Left lobe of liver (tissue), 2 donors: Measurements from ENCODE around the gene PTMA. TPM values are rescaled to one million over a fixed set of nuclear protein-coding genes. Genes with fewer than 3 reads are reported as not detected.
"Not testable (repeated sequence)": the region's sequence is repeated elsewhere in the genome, so short reads cannot be mapped to it uniquely, and the experiment has no call there.

ENCODE experiments used
- ATAC-seq: fragments of 200-7000 bp; cut with Tn5 transposase; one replicate; pipeline ENCODE4 v1.9.1; 2020; ENCODE audit warnings: mild to moderate bottlenecking, moderate library complexity
- DNase-seq: peaks from one replicate; pipeline ENCODE4 v3.0.0-alpha.2; 2020; ENCODE audit warnings: low spot score
- total RNA-seq: library from RNA; stranded (reverse); gene quantifications from one replicate; pipeline ENCODE4 v1.2.1, GENCODE V29; 2021
- donor health status: DM: no; HTN: no; CAD: no; lungs with moderate emphysema.
- donor health status: DM: no; HTN: yes; CAD: no.

PTMA gene
- total RNA-seq, 1 donor from 2014 or later = 213 TPM

DNA sequence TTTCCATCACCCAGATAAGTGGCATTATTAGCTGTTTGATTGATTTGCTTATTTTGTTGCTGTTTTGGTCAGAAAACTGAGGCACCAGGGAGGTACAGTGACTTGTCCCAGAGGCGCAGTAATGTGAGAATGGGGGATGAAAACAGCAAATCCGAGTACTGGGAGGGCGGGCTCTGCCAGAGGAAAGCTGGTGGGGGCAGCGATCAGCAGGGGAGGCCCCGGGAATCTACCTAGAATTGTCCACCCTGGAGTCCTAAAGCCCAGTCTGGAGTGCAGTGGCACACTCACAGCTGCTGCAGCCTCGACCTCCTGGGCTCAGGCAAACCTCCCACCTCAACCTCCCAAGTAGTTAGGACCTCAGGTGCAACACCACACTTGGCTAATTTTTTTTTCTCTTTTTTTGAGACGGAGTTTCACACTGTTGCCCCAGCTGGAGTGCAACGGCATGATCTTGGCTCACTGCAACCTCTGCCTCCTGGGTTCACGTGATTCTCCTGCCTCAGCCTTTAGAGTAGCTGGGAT, 17.0 kb upstream of the PTMA start:
- no peak for ATAC-seq

DNA sequence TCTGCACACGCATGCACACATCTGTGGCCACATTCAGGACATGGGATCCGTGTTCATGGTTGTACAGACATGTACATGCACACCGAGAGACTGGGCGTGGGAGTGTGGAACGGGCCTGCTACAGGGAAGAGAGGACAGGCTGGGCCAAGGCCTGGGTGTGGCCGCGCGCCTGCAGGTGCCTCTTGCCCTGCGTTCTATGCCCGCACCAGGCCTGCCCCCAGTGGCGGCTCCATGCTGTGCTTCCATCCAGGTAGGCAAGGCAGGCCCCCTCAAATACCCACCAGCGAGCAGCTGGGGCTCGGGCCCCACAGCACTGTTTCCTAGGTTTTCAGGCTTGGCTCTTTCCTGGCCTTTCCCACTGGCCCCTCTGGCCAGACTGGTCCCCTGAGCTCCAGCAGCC, 15.5 kb upstream of the PTMA start:
- DNase-seq (no peak), ATAC-seq (no peak)

More for the DNA sequence above, 17.0 kb upstream of the PTMA start:
- no peak for DNase-seq

DNA sequence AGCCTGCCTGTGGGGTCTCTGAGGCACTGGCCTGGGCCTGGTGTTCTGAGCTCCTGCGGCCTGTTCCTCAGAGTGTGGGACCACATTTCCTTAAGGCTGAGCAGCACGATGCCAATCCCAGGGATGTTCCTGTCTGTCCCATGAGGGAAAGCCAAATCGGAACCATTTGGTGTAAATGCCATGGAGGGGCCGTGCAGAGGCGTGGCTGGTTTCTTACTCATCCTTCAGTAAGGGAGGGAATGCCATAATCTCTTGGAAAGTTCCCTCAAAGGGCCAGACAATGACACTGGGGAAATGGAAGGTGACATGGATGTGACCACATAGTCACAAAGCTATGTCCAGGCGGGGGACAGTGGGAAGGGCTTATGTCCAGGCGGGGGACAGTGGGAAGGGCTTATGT, 14.4 kb upstream of the PTMA start:
- DNase-seq (no peak), ATAC-seq (no peak)

DNA sequence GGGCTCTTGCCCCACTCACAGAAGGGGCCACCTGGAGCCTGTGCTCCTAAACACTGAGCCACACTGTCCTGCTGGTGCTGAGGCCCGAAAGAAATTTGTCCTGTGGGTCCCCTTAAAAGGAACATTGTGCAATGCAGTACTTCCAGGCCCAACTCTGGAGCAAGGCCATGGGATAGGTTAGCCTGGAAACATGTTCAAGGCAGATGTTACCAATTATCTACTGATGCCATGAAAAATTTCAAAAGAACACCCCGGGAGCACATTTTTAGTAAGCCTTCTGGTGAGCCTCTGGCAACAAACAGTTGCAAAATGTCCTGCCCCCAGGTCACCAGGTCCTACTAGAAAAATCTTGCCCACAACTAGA, 12.3 kb upstream of the PTMA start:
- DNase-seq (peak; percentile 69), ATAC-seq (peak; percentile 73)

DNA sequence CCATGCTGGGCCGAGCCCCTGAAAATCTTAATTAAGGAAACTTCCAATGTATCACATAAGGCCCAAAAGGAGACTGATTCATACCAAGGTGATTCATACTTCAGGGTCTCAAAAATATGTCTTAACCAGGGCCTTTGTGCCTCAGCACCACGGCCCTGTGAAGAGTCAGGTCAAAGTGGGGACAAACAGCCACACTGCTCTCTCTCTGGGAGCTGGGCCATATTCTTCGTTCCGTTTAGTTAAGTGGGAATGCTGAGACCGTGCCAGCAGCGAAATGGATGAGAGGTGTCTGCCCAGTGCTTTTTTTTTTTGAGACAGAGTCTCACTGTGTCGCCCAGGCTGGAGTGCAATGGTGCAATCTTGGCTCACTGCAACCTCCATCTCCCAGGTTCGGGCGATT, 9.3 kb upstream of the PTMA start:
- ATAC-seq (peak; percentile 32), DNase-seq (no peak)

DNA sequence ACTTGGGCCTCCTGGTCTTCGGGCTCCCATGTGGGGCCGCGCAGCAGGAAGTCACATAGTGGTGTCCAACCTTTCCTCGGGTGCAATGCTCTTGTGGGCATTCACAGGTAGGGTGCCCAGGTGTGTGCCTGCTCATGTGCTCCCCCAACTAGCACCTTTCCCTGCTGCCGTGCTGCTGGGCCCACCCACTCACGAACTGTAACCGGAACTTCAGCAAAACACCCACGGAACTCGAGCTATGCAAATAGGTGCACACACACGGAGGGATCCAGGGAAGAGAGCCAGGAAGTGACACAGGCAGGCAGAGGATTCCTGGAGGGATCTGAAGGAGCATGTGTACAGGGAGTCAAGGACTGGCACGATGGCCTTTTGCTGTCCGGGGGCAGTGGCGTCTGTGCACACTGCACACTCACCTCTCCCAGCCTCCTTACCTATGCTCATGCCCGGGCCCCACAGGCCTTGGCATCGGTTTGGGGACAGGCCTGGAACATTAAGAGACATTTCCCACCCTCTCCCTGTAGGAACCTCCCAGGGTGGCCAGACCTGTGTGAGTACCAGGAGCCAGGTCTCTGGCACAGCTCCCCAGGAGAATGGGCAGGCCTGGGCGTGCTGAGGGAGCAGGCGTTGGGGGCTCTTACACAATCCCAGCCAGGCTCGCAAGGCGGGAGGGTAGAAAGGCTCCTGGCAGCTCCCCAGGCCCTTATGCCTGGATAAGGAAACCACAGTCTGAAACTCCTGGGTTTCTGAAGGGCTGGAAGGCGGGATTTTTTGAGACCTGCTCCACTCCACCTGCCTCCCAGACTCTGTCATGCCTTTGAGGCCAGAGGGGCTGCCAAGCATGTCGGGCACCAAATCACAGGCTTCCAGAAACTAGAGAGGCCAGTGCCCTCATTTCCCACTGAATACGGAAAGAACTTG, 6.6 kb upstream of the PTMA start:
- DNase-seq (peak; percentile 74), ATAC-seq (peak; percentile 51)

DNA sequence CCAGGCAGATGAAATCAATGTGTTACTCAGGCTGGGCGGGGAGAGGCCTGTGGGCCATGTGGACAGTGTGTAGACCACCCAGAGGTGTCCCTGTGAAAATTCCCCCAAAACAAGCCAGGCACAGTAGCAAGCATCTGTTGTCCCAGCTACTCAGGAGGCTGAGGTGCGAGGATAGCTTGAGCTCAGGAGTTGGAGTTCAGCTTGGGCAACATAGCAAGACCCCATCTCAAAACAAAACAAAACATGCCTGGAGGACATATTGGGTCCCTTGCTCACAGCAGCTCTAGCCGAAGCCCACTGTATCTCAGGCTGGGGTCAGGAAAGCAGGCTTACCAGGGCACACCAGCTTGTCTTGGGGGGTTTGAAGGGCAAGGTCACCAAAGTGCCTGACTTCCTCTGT, 4.3 kb upstream of the PTMA start:
- DNase-seq (no peak), ATAC-seq (no peak)

DNA sequence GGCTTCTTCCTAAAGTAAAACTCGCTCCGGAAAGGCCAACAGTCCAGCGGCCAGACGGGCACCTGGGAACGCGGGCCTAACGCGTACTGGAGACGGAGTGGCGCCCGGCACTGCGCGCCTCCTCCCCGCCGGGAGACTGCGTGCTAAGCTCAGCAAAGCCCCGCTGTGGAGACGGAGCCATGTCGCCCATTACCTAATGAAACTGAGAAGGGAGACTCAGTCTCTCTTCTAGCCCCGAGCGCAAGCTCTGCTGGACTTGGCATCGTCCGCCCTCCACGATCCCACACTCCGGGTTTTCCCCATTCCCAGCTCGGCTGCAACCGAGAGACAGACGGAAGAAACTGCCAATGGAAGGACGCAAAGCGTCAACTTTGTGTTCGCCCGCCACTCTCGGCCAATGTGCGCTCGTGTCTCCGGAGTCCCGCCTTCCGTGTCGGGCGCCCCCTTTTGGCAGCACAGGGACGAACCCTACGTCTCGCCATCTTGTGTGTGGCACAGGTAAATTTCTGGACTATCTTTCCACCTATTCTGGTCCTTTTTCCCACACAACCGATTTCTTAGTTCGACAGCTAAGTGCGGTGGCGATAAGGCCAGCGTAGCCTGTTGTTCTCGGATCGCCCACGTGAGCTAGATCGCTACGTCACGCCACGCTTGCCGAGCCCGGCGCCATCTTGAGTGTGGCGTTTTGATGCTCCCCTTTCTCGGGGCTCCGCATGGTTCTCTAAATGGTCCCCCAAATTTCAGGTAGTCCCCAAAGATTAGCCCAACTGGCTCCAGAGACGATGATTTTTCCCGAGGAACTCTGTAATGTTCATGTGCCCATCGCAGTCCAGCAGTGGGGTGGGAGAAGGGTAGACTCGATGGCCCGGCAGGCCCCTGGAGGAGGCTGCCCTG, 1.3 kb upstream of the PTMA start:
- ATAC-seq (peak; percentile 62), DNase-seq (peak; percentile 99)

DNA sequence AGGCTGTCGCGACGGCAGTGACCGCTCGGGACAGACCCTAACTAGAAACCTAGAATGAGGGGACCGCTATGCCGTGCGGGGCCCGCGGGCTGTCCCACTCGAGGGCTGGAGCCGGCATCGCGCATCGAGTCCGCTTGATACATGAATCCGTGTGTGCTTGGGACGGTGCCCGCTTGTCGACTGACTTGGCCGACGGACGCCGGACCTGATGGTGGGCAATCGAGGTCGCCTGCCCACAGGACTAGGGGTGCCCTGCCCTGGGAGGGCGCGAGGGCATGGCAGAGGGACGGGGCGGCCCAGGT, 749 bp upstream of the PTMA start:
- ATAC-seq = peak; percentile 1
- no peak for DNase-seq

DNA sequence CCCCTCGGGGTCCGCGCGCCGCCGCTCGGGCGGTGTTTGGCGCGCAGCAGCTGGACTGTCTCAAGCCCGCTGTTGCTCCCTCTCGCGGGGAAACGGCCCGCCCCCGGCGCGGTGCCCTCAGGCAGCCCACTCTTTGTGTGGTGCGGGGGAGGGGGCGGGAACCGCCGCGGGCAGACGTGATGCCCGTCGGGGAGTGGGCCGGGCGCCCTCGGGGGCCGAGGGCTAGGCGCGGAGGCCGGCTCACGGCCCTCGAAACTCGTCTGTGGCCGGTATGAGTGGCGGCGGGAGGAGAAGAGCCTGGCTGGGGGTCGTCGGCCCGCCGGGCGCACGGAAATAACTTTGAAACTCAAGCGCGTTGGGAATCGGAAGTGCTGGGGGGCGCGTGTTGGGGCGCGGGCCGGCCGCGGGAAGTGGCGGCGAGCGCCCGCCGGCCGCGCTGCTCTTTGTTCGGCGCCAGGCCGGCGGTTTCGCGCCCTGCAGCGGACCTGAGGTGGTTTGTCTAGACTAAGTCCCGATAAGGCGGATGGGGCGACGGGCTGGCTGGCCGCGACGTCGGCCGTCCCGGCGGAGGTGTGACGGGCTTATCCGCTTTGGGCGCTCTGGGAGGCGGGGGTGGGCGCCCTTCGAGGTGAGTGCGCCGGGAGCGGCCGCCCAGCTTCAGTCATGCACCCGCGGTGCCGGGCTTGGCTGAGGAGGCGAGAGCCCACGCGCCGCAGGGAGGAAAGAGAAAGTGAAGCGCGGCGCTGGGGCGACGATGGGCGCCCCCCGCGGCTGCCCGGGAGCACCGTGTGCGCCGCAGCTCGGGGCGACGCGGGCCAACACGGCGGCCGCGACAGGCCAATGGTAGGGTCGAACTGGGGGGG, 679 bp downstream of the PTMA start:
- DNase-seq (peak; percentile 68), ATAC-seq (peak; percentile 0)

DNA sequence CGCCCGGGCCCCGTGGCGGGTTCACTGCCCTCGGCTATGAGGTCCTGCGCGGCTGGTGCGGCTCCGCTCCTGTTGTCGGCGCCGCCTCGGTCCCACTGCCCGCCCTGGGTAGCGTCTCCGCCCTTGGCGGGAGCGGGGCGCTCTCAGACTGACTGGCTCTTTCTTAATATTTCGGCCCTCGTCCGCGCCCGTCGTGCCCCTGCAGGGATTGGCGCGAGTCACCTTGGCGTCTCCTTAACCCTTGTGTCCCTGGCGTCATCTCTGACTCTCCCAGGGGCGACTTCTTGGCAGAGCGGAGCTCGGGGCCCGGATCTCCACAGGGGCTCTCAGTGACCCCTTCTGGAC, 1.3 kb downstream of the PTMA start:
- ATAC-seq (peak; percentile 2), DNase-seq (peak; percentile 74)

DNA sequence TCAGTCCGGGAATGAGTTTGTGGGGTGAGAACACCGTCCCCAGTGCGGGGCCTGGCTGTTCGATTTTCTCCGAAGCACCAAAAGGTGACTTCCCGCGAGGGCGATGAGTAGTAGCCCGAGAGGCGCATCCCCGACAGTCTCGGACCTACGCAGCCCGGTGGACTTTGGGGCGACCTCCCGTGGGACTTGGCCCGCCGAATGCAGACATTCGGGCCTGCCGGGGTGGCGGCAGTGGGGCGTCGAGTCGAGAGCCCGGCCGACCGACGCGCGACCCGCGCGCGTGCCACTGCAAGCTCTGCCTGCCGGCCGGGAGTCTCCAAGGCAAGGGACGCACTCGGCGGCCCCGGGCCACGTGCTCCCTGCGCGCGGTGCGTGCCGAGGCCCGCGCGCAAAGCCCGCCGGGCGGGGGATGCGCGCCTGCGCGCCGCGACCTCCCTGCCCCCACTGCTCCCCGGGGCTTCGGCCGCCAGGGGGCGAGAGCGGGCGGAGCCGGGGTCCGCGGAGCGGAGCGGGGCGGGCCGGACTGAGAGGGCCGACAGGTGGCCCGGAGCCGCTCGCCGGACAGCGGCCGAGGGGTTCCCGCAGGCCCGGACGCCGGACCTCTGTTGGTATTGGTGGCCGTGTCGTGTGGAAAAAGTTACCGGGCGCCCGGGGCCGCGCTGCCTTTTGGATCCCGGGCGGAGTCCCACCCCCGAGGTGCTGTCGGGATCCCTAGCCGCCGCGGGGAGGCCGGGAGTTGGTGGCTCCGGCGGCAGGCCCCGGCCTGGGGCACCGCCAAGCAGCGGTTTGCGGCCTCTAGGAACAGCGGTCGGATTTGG, 1.9 kb downstream of the PTMA start:
- ATAC-seq (peak; percentile 47), DNase-seq (peak; percentile 92)

DNA sequence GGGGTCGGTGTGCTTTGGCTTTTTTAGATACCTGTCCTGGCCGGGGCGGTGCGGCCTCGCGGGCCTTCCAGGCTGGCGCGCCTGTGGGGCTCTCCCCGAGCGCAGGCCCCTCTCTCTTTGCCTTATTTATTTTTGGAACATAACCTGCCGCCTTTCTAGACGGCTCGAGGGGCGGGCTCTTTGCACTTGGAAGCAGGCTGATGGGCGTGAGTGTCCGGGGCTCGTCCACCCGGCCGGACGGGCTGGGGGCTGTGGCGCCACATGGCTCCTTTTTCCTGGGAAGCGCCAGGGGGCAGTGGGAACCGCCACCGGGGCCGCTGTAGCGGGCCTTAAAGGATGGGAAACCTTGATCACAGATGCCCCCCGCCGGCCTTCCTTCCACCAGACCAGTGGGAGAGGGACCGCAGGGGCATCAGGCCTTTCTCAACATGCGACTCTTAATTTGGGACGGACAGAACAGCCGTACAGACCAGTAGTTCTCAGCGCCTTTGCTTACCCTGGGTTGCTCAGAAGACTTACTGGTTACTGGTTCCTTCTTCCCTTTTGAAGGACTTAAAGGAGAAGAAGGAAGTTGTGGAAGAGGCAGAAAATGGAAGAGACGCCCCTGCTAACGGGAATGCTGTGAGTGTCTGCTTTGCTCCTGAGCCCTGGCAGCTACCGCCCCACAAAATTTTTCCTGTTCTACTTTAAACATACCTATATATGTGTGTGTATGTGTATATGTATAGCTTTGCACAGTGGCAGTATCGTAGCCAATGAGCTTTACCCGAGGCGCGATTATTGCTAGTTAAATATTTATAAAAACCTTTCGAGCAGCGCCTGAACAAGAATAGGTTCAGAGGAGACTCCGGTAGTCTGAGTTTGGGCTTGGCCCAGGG, 2.7 kb downstream of the PTMA start:
- ATAC-seq = no peak

DNA sequence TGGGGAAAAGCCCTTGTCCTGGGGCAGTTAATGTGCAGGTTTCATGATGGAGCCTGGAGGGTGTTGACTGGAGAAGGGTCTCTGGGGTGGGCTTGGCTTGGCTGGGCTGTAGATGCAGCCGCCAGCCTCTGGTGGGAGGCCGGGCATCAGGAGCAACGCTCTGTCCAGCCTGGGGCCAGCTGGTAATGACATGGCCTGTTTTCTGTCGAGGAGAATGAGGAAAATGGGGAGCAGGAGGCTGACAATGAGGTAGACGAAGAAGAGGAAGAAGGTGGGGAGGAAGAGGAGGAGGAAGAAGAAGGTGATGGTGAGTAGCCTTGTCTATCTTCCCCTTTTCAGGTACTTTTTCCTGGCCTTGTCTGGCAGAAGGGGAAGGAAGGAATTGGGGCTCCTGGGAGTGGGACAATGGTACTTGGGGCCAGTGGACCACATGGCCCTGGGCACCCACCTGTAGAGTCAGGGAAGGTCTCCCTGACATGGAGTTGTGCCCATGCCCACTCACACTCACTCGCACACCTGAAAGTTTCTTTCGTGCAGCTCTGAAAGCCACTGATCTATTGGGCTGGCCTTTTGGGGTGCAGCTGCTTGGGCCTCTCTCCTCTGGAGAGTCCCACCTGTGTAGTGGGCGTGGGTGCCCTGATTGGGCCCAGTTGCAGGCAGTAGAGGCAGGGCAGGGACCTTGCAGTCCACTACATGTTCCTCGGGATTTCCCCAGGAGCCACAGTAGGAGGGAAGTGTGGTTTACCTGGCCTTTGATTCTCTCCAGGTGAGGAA, 3.5 kb downstream of the PTMA start:
- no peak for DNase-seq
- ATAC-seq = no peak

More for the DNA sequence above, 2.7 kb downstream of the PTMA start:
- no peak for DNase-seq

DNA sequence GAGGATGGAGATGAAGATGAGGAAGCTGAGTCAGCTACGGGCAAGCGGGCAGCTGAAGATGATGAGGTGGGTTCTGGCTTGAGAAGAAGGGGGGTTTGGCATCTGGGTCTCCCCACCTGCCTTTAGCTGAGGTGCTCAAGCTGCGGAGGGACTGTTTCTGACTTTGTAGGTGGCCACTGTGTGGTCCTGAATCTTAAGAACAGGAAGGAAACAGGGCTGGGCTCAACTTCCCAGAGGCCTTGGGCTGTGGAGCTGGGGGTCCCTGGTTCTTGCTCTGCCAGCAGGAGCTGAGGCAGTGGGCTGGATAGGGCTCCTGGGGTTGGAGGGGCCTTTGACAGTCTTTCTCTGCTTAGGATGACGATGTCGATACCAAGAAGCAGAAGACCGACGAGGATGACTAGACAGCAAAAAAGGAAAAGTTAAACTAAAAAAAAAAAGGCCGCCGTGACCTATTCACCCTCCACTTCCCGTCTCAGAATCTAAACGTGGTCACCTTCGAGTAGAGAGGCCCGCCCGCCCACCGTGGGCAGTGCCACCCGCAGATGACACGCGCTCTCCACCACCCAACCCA, 4.2 kb downstream of the PTMA start:
- ATAC-seq, DNase-seq: not testable (repeated sequence)

DNA sequence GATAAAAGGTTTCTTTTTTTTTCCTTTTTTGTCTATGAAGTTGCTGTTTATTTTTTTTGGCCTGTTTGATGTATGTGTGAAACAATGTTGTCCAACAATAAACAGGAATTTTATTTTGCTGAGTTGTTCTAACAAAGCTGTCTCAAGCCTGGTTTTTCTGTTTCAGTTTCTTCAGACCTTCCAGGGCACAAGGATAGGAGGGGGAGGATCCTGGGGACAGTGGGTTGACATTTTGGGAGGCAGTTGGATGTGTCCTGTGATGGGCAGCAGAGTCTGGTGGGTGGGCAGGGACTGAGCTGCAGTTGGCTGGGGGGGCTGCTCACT, 5.0 kb downstream of the PTMA start:
- not testable (repeated sequence) for DNase-seq, ATAC-seq

DNA sequence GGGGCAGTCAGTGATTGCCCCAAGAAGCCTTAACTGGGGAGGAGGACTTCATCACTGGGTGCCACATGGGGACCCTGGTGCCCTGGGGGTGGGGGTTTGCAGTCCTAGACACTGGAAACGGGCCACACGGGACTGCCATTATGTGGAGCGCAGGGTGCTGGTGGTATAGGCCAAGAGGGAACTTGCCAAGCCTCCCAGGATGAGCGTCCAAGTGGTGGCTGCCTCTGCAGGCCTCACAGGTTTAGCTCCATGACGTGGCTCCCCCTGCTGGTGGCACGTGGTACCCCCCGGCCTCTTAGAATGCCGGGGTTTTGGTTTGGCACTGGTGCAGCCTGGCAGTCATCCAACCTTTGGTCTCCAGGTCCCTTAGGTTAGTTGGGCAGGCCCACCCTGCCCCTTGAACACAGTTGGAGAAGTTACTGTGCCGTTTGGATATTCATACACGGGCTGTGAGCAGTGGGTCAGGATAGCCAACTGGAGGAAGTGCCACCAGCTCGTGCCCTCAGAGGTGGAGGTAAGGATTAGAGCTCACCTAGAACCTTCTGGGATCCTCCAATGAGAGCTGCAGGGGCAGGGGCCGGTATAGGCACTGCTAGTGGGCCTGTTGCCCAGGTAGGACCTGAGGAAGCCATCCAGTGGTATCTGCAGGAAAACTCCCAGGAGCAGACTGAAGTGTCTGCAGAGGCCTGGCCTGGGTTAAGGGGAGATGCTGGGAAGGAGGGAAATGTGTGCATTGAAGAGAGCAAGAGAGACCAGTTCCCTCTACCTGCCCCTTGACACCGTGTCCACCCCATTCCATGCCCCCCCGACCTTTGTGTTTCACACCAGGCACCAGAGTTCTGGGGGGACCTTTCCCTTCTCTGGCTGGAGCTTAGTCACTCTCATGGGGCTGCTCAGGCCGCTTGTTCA, 5.7 kb downstream of the PTMA start:
- peak; percentile 89 for DNase-seq
- peak; percentile 69 for ATAC-seq
